ENCODE results near the gene NPTX2.

NPTX2 gene

DNA sequence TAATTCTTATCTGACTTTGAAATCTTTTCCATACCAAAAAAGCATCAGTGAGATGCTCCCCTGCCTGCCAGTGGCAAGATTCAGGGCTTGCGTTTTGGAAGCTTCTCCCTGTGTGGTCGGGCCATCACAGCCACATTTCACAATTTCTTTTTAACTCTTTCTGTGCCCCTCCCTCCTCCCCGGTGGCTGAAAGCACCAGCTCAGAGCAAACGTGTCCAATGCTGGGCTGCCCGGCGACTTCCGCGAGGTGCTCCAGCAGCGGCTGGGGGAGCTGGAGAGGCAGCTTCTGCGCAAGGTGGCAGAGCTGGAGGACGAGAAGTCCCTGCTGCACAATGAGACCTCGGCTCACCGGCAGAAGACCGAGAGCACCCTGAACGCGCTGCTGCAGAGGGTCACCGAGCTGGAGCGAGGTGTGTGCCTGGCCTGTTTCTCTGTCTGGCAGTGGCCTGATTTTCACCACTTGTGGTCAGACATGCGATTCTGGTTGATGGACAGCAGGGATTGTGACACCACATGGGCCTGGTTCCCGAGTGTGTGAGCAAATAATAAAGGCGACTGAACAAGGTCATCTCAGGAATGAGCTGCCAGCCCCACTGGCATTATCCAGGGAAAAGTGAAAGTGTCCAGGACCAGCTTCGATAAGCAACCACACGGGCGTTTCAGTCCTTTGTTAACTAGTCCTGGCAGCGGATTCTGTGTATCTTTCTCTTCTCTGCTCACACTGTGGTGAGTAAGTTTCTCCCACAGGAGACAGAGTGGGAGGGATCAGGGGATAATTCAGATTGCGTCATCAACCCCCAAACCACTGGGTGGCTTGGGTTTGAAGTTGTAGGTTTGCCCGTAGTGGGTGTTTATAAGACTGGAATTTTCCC is 2.6 kb downstream of the NPTX2 start:
- peak in 1 of 2 experiments; percentile 31 for DNase-seq

DNA sequence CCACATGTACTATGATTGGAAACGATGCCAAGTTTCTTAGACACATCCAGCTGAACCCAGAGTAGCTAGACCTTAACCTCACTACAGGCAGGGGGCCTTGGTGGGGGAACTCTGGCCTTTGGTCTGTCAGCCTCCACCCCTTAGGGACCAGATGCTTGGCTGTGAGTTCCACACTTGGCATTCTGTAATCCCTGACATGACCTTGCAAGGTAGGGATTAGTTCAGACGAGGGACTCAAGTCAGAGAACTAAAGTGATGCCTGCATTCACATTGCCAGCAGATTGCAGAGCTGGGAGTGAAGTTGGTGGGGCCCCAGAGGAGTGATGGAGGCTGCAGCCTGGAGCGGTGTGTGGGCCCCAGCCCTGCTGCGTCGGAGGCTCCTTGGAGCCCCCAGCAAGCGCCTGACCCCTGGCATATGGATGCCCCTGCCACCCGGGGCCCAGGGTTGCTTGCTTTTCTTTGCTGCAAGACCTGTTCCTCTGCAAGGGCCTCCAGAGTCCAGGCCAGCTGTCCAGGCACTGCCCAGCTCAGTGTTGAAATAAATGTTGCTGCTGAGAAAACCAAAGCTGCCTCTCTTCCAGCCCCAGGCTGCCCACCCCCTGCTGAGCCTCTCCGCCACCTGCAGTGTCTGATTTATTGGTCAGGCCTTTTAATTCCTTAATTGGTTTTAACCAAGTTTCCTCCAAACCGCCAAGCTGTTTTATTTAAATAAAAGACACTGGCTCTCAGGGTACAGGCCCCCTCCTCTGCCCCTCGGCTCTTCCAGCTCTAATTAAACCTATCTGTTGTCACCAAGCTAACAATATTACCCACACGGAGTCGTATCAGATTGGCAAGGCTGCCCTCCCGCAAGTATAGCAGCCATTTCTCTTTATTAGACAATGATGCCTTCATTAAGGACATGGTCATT is 4.7 kb downstream of the NPTX2 start:
- DNase-seq, result no peak

- no peak for DNase-seq
These were observed 5.8 kb downstream of the NPTX2 start for GRCh38 chr7:98622926-98623325.

GRCh38 chr7:98624846-98625420 is 7.8 kb downstream of the NPTX2 start:
- no peak for DNase-seq

DNA sequence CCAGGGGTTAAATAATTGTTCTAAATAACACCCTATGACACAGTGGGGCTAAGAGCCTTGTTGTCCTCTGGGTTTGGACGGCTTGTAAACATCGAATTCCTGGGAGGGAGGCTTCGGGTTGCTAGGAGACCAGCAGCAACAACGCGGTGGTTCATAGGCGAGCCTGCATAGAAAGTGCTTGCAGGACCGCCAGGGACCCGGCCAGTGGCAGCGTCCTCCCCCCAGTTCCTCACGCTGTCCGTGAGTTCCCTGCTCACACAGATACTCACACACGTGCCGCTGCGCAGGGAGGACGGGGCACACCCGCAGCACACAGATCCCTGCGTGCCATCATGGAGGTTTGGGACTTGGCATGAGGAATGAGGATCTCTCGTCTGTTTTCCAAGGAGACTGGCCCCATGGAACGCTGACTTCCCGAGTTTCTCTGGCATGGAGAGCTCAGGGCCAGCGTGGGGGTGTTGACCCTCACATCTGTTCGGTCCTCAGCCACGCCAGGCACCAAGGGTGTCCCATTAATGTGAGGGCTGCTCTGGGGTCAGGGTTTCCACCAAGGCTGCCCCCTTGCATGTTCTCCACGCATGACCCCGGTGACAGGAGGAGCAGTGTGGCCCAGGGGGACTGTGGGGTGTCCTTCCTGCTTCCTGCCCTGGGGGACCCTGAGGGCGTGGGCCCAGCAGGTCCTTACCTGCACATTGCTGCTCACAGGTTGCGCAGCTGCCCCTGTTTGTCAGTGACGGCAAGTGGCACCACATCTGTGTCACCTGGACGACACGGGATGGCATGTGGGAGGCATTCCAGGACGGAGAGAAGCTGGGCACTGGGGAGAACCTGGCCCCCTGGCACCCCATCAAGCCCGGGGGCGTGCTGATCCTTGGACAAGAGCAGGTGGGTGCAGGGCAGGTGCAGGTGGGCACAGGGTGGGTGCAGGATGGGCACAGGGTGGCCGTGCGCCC is 9.7 kb downstream of the NPTX2 start:
- DNase-seq, result no peak

GRCh38 chr7:98627413-98627790 is 10.3 kb downstream of the NPTX2 start:
- no peak for DNase-seq

- DNase-seq, result no peak
These were observed 11.3 kb downstream of the NPTX2 start for GRCh38 chr7:98628418-98628817.

GRCh38 chr7:98629001-98629431 is 11.9 kb downstream of the NPTX2 start:
- no peak for DNase-seq

DNA sequence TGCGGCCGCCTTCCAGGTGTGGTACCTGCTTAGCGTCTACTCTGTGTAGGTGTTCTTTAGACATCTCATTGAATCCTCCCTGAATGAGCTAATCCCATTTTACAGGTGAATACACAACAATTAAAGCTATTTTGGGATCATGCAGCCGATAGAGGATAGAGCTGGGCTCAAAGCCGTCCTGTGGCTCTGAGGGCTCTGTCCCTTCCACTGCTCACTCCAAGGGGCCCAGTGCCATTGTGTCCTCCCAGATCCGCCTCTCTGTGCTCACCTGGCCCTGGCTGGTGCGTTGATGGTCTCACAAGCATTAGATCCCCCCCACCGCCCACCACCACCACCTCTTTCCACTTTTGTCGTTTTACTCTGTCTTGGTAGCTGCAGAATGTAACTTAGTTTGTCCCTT is 13.1 kb downstream of the NPTX2 start:
- no peak for DNase-seq

GRCh38 chr7:98630770-98631169 is 13.7 kb downstream of the NPTX2 start:
- DNase-seq, result no peak

DNA sequence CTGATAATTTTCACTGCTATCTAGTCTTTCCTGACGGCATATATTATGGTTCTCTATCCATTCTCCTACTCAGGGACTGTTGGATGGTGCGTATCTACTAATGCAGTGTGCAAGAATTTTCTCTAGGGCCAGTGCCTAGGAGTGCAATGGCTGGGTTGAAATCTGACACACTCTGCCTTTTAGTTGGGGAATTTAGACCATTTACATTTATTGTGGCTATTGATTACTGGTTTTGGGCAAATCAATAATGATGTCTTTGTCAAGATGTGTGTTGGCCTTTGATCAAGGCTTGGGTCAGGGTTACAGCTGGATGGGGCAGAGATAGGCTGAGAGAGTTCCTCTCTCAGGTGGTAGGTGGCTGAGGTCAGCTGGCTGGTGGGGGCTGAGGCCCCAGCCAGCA is 21.8 kb downstream of the NPTX2 start:
- DNase-seq, result no peak

DNA sequence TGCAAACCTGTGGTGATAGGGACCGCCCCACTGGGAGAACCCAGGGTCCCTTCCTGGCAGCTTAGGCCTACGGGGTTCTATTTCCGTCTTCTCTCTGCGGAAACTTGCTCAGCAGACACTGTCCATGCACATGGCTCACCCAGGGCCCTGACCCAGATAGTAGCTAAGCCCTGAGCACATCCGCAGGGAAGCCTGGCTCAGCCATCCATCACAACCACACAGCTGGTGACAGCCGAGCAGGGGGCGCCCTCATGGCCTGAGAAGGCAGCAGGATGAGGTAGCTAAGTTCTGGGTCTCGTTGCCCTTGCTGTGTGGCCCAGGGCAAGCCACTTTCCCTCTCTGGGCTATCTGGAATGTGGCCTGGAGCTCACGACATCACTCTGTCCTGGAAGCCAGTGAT is 23.3 kb downstream of the NPTX2 start:
- no peak for DNase-seq

DNA sequence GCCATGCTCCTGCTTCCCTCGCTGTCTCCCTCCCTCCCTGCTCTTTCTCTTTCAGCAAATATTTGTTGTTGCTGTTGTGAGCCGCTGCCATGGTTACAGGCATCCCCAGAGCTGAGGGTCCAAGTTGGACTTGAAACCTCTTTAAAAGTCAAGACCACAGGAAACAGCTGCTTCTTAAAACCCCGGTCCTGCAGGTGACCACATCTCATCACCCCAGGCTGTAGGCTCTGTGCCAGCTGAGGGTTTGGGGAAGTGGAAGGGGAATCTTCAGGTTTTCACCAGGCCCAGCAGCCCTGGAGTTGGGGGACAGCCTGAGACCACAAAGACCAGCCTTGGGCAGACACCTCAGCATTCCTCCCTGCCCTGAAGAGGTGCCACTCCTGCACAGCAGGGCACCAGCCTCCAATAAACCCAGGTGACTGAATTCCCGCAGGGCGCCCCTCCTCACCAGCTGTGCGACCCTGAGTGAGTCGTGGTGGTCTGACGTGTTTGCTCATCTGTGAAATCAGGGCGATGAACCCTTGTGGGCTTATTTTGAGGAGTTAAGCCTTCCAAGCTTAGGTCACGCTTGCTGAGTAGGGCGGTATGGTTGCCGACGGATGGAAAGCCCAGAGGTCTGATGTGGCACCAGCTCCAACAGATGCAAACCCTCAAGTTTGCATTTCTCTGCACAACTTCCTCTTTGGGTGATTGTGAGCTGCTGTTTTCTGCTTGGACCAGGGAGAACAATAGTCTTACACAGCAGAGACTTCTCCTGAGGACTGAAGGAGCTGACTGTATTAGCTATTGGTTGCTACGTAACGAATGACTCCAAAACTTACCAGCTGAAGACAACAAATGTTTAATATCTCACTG is 24.8 kb downstream of the NPTX2 start:
- no peak for DNase-seq

- no peak for DNase-seq
These were observed 26.3 kb downstream of the NPTX2 start for GRCh38 chr7:98643236-98643985.

DNA sequence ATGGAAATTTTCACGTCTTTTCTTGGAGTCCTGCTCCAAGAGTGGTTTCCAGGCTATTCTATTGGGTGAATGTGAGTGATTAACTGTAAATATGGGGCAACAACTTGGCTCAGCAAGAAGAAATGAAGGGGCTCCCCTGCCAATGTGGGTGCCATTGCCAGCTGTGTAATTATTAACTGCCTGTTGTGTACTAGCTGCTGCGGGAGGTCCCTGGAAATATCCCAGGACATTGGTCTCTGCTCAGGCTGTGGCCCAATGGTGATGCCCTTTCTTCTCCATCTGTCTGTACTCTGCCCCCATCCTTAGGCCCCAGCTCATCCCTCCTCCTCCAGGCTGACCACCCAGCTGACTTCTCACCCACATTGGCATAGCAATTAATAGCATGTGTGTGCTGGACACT is 29.4 kb downstream of the NPTX2 start:
- no peak for DNase-seq

DNA sequence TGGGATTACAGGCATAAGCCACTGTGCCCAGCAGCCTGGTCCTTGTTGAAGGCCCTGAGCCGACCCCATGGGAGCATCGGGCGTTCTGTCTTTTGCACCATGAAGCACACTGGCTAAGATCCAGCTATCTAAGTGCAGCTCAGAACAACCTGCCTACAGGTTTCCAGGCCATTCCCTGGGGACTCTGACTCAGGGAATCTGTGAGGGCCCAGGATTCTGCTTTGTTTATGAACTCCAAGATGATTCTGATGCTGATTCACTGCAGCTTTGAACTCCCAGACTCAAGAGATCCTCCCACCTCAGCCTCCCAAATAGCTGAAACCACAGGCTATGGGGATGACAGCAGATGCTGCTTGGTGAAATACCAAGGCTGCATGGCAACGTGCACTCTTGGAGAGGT is 30.2 kb downstream of the NPTX2 start:
- DNase-seq, result no peak

- no peak for DNase-seq
These were observed 34.7 kb downstream of the NPTX2 start for GRCh38 chr7:98651760-98652159.

DNA sequence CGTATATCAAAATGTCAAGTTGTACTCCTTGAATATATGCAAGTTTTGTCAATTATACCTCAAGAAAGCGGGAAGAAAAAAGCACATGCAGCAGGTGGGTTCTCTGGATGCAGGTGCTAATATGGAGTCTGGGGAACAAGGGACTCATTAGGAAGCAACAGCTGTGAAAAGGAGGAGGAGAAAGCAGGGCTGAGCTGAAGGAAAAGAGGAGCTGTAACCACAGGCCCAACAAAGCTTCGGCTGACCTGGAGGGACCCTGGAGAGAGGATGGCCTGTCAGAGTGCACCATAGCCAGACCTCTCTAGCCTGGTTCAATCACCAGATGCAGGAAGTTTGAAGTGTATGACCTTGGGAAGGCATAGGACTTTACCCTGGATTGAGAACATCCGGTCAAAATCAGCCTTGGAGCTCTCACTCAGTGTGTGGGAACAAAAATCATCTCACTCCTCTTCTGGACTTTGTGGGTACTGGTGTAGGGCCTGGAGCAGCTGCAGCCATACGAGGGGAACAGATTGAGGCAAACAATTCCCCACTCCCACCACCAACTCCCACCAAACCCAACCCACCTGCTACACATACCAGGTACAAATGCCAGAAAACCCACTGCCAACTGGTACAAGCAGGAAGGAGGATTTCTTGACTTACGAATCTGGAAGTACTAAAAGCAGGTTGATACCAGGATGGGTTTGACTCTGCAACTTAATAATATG is 36.7 kb downstream of the NPTX2 start:
- DNase-seq, result no peak

GRCh38 chr7:98654524-98655272 is 37.6 kb downstream of the NPTX2 start:
- no peak for DNase-seq
